ENCODE results near the gene SLC25A31.
A peak's percentile ranks its signal among the peaks of the same experiment; 100 is the strongest.

Gene SLC25A31

GRCh38 chr4:127756906-127757305 lies 26.7 kb downstream of the SLC25A31 start:
- Histone ChIP-seq H3K4me3 (ENCODE audit: control insufficient read depth in 1 of 7, extremely low read depth in 1 of 7, insufficient read depth in 4 of 7, low read depth in 2 of 7, low read length in 6 of 7) (no peak overlapping the region), H3K4me1 (ENCODE audit: control extremely low read depth in 1 of 4, control insufficient read depth in 4 of 4, insufficient read depth in 4 of 4, low read length in 3 of 4) (no peaks in the 10 kb centered on the region), H3K9me3 (ENCODE audit: control extremely low read depth in 1 of 5, control insufficient read depth in 4 of 5, insufficient read depth in 2 of 5, low read depth in 1 of 5, low read length in 4 of 5) (peaks cover 0 to 7% (median 0%) of the 10 kb centered on the region in 5 experiments), H3K27ac (ENCODE audit: insufficient read depth in 1 of 2, low read depth in 1 of 2, low read length in 2 of 2, poor library complexity in 1 of 2, severe bottlenecking in 2 of 2) (no peak overlapping the region), H3K36me3 (ENCODE audit: control insufficient read depth in 4 of 4, insufficient read depth in 4 of 4, low read length in 3 of 4) (no peaks in the 10 kb centered on the region), H3K27me3 (replicated peaks in 2 of 5; ENCODE audit: control insufficient read depth in 4 of 5, insufficient read depth in 5 of 5, low read length in 4 of 5) (no peaks in the 10 kb centered on the region)
- WGBS (ENCODE audit: insufficient coverage), result 88% methylated on average over 1 of the region's 2 CpGs
- CTCF ChIA-PET, result interaction anchor here (0.8 kb wide), 2 partner anchors 9 to 29 kb away, joined by 3 read pairs; no protein-coding TSS in a partner anchor
- DNase-seq, result no peak
- POLR2A ChIA-PET, result no interaction called here

DNA sequence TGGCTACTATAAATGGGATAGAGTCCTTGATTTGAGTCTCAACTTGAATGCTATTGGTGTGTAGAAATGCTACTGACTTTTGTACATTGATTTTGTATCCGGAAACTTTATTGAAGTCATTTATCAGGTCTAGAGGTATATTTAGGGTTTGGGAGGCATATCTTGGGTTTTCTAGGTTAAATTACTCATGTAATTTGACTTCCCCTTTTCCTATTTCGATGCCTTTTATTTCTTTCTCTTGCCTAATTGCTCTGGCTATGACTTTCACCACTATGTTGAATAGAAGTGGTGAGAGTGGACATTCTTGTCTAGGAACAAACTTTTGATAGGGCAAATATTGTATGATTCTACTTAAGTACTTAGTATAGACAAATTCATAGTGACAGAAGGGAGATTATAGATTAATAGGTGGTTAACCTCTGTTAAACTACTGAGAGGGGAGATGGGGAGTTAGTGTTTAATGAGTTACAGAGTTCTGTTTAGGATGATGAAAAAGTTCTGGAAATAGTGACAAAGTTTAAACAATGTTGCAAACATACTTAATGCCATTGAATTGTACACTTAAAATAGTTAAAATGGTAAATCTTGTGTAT lies 29.1 kb downstream of the SLC25A31 start:
- no peak for DNase-seq
- CTCF ChIA-PET, result no interaction called here
- Histone ChIP-seq H3K4me3 (ENCODE audit: control insufficient read depth in 1 of 7, extremely low read depth in 1 of 7, insufficient read depth in 4 of 7, low read depth in 2 of 7, low read length in 6 of 7) (no peak overlapping the region), H3K4me1 (ENCODE audit: control extremely low read depth in 1 of 4, control insufficient read depth in 4 of 4, insufficient read depth in 4 of 4, low read length in 3 of 4) (no peaks in the 10 kb centered on the region), H3K27ac (ENCODE audit: insufficient read depth in 1 of 2, low read depth in 1 of 2, low read length in 2 of 2, poor library complexity in 1 of 2, severe bottlenecking in 2 of 2) (no peak overlapping the region), H3K36me3 (ENCODE audit: control insufficient read depth in 4 of 4, insufficient read depth in 4 of 4, low read length in 3 of 4) (no peaks in the 10 kb centered on the region), H3K9me3 (ENCODE audit: control extremely low read depth in 1 of 5, control insufficient read depth in 4 of 5, insufficient read depth in 2 of 5, low read depth in 1 of 5, low read length in 4 of 5) (peaks cover 0 to 7% (median 0%) of the 10 kb centered on the region in 5 experiments), H3K27me3 (replicated peaks in 2 of 5; ENCODE audit: control insufficient read depth in 4 of 5, insufficient read depth in 5 of 5, low read length in 4 of 5) (no peaks in the 10 kb centered on the region)
- 100% methylated on average over 1 of the region's 2 CpGs for WGBS (ENCODE audit: insufficient coverage)
- POLR2A ChIA-PET, result no interaction called here

DNA sequence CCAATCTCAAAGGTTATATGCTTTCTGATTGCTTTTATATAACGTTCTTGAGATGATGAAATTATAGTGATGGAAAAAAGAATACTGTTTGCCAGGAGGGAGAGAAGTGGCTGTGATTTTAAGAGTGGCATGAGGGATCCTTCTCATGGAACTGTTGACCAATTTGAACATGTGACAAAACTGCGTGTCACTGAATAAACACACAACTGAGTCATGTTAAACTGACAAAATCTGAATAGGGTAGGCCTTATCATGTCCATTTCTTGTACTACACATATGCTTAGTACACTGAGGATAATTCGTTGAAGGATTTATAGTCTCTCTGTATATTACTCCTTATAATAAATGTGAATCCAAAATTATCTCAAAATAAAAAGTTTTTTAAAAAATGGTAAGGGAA lies 29.7 kb downstream of the SLC25A31 start:
- WGBS (ENCODE audit: insufficient coverage), result 100% methylated on average over 1 of the region's 3 CpGs
- no peak for DNase-seq
- H3K9me3 ChIP-seq (ENCODE audit: control extremely low read depth in 1 of 5, control insufficient read depth in 4 of 5, insufficient read depth in 2 of 5, low read depth in 1 of 5, low read length in 4 of 5), result peaks cover 0 to 7% (median 0%) of the 10 kb centered on the region in 5 experiments
- no peaks in the 10 kb centered on the region for H3K27me3 ChIP-seq (replicated peaks in 2 of 5; ENCODE audit: control insufficient read depth in 4 of 5, insufficient read depth in 5 of 5, low read length in 4 of 5)
- ChIA-PET CTCF (no interaction called here), POLR2A (no interaction called here)
- H3K36me3 ChIP-seq (ENCODE audit: control insufficient read depth in 4 of 4, insufficient read depth in 4 of 4, low read length in 3 of 4), result no peaks in the 10 kb centered on the region
- H3K4me3 ChIP-seq (ENCODE audit: control insufficient read depth in 1 of 7, extremely low read depth in 1 of 7, insufficient read depth in 4 of 7, low read depth in 2 of 7, low read length in 6 of 7), result no peak overlapping the region
- H3K4me1 ChIP-seq (ENCODE audit: control extremely low read depth in 1 of 4, control insufficient read depth in 4 of 4, insufficient read depth in 4 of 4, low read length in 3 of 4), result no peaks in the 10 kb centered on the region
- no peak overlapping the region for H3K27ac ChIP-seq (ENCODE audit: insufficient read depth in 1 of 2, low read depth in 1 of 2, low read length in 2 of 2, poor library complexity in 1 of 2, severe bottlenecking in 2 of 2)

DNA sequence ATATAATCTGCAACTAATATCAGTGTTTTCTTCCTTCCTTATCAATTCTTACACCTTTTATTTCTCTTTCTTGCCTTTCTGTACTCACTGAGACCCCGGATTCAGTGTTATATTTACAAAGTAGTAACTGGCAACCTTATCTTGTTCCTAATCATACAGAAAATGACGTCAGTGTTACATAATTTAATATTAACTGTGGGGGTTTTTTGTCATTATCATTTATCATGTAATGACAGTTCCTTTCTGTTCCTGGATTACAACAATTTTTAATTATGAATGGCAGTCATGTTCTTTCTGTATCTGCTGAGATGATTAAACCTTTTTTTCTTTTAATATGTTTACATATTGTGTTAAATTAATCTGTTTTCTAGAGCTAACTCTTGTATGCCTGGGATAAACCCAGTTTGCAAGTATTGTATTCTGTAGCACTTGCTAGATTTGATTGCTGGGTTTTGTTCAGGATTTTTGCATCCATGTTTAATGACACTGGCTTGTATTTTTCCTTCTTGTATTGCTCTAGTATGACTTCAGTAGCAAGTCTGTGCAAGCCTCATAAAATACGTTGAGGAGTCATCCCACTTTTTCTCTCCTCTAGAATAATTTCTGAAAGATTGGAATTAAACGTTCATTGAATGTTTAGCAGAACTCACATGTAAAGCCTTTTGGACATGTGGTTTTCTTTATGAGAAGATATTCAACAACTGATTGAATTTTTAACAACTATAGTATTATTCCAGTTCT lies 41.5 kb downstream of the SLC25A31 start:
- no peaks in the 10 kb centered on the region for H3K9me3 ChIP-seq (ENCODE audit: control extremely low read depth in 1 of 5, control insufficient read depth in 4 of 5, insufficient read depth in 2 of 5, low read depth in 1 of 5, low read length in 4 of 5)
- H3K27ac ChIP-seq (ENCODE audit: insufficient read depth in 1 of 2, low read depth in 1 of 2, low read length in 2 of 2, poor library complexity in 1 of 2, severe bottlenecking in 2 of 2), result no peak overlapping the region
- H3K36me3 ChIP-seq (ENCODE audit: control insufficient read depth in 4 of 4, insufficient read depth in 4 of 4, low read length in 3 of 4), result no peaks in the 10 kb centered on the region
- no peak overlapping the region for H3K4me3 ChIP-seq (ENCODE audit: control insufficient read depth in 1 of 7, extremely low read depth in 1 of 7, insufficient read depth in 4 of 7, low read depth in 2 of 7, low read length in 6 of 7)
- ChIA-PET POLR2A (no interaction called here), CTCF (no interaction called here)
- H3K27me3 ChIP-seq (replicated peaks in 2 of 5; ENCODE audit: control insufficient read depth in 4 of 5, insufficient read depth in 5 of 5, low read length in 4 of 5), result peaks cover 0 to 2% (median 0%) of the 10 kb centered on the region in 5 experiments
- no peaks in the 10 kb centered on the region for H3K4me1 ChIP-seq (ENCODE audit: control extremely low read depth in 1 of 4, control insufficient read depth in 4 of 4, insufficient read depth in 4 of 4, low read length in 3 of 4)
- WGBS (ENCODE audit: insufficient coverage), result no CpG with 5 or more reads among the region's 4 CpGs
- DNase-seq, result peak; percentile 24 to 53 (median 45)

- WGBS (ENCODE audit: insufficient coverage), result 100% methylated on average over 1 of the region's 10 CpGs
- H3K4me3 ChIP-seq (ENCODE audit: control insufficient read depth in 1 of 7, extremely low read depth in 1 of 7, insufficient read depth in 4 of 7, low read depth in 2 of 7, low read length in 6 of 7), result no peak overlapping the region
- POLR2A ChIA-PET, result no interaction called here
Measured at GRCh38 chr4:127772769-127773671, 42.8 kb downstream of the SLC25A31 start.

GRCh38 chr4:127775843-127776242 lies 45.6 kb downstream of the SLC25A31 start:
- POLR2A ChIA-PET, result no interaction called here
- Histone ChIP-seq H3K27ac (ENCODE audit: insufficient read depth in 1 of 2, low read depth in 1 of 2, low read length in 2 of 2, poor library complexity in 1 of 2, severe bottlenecking in 2 of 2) (no peak overlapping the region), H3K4me3 (ENCODE audit: control insufficient read depth in 1 of 7, extremely low read depth in 1 of 7, insufficient read depth in 4 of 7, low read depth in 2 of 7, low read length in 6 of 7) (no peak overlapping the region), H3K9me3 (ENCODE audit: control extremely low read depth in 1 of 5, control insufficient read depth in 4 of 5, insufficient read depth in 2 of 5, low read depth in 1 of 5, low read length in 4 of 5) (no peaks in the 10 kb centered on the region), H3K27me3 (replicated peaks in 2 of 5; ENCODE audit: control insufficient read depth in 4 of 5, insufficient read depth in 5 of 5, low read length in 4 of 5) (peaks cover 0 to 9% (median 2%) of the 10 kb centered on the region in 5 experiments), H3K4me1 (ENCODE audit: control extremely low read depth in 1 of 4, control insufficient read depth in 4 of 4, insufficient read depth in 4 of 4, low read length in 3 of 4) (peaks cover 0 to 2% (median 0%) of the 10 kb centered on the region in 4 experiments), H3K36me3 (ENCODE audit: control insufficient read depth in 4 of 4, insufficient read depth in 4 of 4, low read length in 3 of 4) (no peaks in the 10 kb centered on the region)
- CTCF ChIA-PET, result no interaction called here
- no peak for DNase-seq
- no CpG with 5 or more reads among the region's 4 CpGs for WGBS (ENCODE audit: insufficient coverage)

More at GRCh38 chr4:127772769-127773671, 42.8 kb downstream of the SLC25A31 start:
- Histone ChIP-seq H3K4me1 (ENCODE audit: control extremely low read depth in 1 of 4, control insufficient read depth in 4 of 4, insufficient read depth in 4 of 4, low read length in 3 of 4) (no peaks in the 10 kb centered on the region), H3K36me3 (ENCODE audit: control insufficient read depth in 4 of 4, insufficient read depth in 4 of 4, low read length in 3 of 4) (no peaks in the 10 kb centered on the region), H3K27me3 (replicated peaks in 2 of 5; ENCODE audit: control insufficient read depth in 4 of 5, insufficient read depth in 5 of 5, low read length in 4 of 5) (peaks cover 0 to 2% (median 0%) of the 10 kb centered on the region in 5 experiments), H3K9me3 (ENCODE audit: control extremely low read depth in 1 of 5, control insufficient read depth in 4 of 5, insufficient read depth in 2 of 5, low read depth in 1 of 5, low read length in 4 of 5) (no peaks in the 10 kb centered on the region), H3K27ac (ENCODE audit: insufficient read depth in 1 of 2, low read depth in 1 of 2, low read length in 2 of 2, poor library complexity in 1 of 2, severe bottlenecking in 2 of 2) (no peak overlapping the region)
- CTCF ChIA-PET, result no interaction called here
- DNase-seq, result no peak

All from common myeloid progenitor, CD34-positive (primary cell).